ENCODE measurements around the gene CYP8B1.
"Not testable (repeated sequence)": the region's sequence is repeated elsewhere in the genome, so short reads cannot be mapped to it uniquely, and the experiment has no call there.

The CYP8B1 gene

DNA sequence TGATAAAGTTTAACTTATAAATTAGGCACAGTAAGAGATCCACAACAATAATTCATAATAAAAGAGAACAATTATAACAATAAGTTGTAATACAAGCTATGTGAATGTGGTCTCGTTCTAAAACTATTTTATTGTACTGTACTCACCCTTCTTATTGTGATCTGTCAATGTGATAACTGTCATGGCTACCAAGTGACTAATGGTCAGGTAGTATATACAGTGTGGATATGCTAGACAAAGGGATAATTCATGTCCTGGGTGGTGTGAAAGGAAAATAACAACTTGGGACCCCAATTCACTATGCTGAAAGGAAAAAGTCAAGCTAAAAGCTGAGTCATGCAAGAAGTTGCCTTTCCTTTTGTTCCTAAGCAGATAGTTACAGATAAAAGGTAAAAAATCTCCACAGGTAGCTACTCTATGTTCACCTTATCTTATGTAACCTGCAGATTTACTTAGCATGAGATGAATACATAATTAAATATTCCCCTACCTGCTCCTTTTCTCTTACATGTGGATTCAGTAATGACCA lies 10.7 kb upstream of the CYP8B1 start:
- DNase-seq = no peak

- DNase-seq = no peak
These were observed 8.6 kb upstream of the CYP8B1 start for GRCh38 chr3:42884324-42884723.

DNA sequence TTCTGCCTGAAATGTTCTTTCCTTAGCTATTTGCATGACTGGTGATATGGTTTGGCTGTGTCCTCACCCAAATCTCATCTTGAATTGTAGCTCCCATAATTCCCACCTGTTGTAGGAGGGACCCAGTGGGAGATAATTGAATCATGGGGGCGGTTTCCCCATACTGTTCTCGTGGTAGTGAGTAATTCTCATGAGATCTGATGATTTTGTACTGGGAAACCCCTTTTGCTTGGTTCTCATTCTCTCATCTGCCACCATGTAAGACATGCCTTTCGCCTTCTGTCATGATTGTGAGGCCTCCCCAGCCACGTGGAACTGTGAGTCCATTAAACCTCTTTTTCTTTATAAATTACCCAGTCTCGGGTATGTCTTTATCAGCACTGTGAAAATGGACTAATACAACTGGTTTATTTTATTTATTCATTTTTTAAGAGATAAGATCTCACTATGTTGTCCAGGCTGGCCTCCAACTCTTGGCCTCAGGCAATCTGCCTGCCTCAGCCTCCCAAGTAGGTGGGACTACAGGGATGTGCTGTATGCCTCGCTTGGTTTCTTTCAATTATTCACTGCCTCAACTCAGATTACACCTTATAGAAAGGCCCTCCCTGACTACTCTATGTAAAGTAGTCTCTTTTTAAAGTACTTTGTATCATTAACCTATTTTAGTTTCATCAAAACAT lies 7.7 kb upstream of the CYP8B1 start:
- DNase-seq = not testable (repeated sequence)

- DNase-seq = peak in 56 of 58 donors; percentile 4 to 85 (median 70)
These were observed 5.1 kb upstream of the CYP8B1 start for GRCh38 chr3:42880601-42881451.

GRCh38 chr3:42880183-42880582 lies 4.5 kb upstream of the CYP8B1 start:
- DNase-seq = no peak

DNA sequence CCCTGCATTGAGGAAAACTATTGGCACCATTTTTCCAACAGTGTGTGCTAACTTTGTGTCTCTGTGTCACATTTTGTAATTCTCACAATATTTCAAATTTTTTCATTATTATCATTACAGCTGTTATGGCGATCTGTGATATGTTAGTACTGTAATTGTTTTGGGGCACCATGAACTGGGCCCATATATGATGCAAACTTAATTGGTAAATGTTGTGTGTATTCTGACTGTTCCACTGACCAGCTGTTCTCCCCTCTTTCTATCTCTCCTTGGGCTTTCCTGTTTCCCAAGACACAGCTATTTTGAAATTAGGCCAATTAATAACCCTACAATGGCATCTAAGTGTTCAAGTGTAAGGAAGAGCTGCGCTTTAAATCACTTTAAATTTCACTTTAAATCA lies 2.2 kb upstream of the CYP8B1 start:
- no peak for DNase-seq

DNA sequence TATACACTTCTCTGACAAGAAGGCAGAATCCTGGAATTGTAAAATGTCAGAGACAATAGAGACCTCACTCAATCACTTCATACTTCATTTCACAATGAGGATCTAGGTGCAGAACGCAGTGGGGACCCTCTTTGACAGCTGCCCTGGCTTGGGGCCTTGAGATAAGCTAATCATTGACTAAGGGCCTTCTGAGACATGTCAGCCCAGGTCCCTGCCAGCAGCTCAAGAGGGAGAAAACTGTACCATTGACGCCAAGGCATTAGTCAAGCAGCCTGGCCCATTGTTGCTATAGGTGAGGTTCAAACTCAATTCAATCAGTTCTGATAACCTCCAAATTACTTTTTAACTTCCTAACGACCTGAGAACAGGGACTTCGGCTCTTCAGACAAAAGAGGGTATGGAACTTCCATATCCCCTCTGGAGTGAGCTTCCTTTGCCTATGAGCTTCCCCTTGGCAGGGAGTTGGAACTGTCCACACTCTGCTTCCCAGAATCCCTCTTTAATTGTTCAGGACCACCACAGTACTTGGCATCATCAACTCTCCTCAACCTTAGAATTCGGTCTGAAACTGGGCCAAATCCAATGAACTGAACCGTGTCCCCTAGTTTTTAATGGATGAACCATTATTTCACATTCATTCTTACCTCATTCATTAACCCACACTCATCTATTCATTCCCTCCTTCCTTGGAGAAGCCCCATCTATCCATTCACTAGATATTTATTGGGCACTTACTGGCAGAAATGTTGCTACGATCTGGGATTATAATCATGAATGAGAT lies 1.5 kb upstream of the CYP8B1 start:
- no peak for DNase-seq

DNA sequence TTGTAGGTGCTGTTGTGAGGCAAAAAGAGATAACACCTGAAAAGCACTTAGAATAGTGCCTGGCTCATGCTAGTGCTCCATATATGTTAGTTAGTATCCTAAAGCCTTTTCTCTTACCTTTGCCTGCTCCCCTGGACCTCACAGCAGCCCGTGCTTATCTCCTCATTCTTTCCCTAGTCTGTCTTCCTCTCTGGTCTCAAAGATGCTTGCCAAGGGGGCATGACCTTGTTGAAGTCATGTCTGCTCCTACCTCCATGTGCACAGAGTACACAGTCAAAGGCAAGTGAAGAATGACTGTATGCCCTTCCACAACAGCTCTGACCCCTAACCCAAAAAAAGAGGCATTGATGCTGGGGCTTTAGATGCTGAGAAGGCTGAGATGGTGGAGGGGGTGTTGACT lies 722 bp upstream of the CYP8B1 start:
- no peak for DNase-seq

- no peak for DNase-seq
These were observed 930 bp downstream of the CYP8B1 start for GRCh38 chr3:42874749-42875148.

GRCh38 chr3:42873221-42873982 lies 2.3 kb downstream of the CYP8B1 start:
- DNase-seq = no peak

GRCh38 chr3:42872718-42873117 lies 3.0 kb downstream of the CYP8B1 start:
- DNase-seq = no peak

DNA sequence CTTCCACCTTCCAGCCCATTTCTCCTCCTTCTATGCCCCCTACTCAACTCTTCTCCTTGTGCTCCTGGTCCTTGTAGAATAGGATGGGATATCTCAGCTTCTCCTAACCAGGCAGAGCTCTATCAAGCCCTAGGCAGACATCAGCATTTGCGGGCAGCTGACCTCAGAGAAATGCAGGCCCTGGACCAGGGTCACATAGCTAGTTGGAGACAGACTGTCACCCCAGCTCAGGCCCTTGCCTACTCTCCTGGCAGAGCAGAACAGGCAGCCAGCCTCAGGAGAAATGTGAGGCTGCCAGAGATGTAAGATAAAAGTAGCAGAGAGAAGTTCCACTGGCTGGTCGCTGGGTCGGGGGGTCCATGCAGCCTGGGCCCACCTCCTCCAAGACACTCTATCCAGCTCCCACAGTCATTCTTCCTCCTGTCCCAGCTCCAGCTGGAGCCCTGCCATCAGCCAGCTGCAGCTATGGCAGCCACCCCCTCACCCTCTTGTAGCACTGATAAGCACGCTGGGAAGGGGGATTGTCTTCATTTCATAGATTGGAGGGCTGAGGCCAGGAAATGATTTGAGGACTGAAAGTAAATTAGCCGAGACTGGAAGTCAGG lies 4.0 kb downstream of the CYP8B1 start:
- DNase-seq = peak in 19 of 58 donors; percentile 1 to 38 (median 5)

- DNase-seq = peak in 1 of 58 donors; percentile 3
These were observed 6.8 kb downstream of the CYP8B1 start for GRCh38 chr3:42868841-42869240.

GRCh38 chr3:42867138-42867537 lies 8.5 kb downstream of the CYP8B1 start:
- no peak for DNase-seq

DNA sequence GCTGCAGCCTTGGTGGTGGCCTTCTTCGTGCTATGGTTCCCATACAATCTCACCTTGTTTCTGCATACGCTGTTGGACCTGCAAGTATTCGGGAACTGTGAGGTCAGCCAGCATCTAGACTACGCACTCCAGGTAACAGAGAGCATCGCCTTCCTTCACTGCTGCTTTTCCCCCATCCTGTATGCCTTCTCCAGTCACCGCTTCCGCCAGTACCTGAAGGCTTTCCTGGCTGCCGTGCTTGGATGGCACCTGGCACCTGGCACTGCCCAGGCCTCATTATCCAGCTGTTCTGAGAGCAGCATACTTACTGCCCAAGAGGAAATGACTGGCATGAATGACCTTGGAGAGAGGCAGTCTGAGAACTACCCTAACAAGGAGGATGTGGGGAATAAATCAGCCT lies 10.4 kb downstream of the CYP8B1 start:
- no peak for DNase-seq

DNA sequence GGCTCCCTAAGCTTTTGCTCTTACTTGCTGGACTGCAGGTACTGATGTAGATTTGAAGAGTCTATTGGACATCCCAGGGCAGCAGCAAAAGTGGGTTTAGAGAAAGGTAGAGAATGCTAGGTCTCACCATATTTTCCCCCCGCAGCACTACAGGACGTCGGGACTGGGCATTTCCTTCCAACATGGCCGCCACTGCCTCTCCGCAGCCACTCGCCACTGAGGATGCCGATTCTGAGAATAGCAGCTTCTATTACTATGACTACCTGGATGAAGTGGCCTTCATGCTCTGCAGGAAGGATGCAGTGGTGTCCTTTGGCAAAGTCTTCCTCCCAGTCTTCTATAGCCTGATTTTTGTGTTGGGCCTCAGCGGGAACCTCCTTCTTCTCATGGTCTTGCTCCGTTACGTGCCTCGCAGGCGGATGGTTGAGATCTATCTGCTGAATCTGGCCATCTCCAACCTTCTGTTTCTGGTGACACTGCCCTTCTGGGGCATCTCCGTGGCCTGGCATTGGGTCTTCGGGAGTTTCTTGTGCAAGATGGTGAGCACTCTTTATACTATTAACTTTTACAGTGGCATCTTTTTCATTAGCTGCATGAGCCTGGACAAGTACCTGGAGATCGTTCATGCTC lies 11.2 kb downstream of the CYP8B1 start:
- no peak for DNase-seq

DNA sequence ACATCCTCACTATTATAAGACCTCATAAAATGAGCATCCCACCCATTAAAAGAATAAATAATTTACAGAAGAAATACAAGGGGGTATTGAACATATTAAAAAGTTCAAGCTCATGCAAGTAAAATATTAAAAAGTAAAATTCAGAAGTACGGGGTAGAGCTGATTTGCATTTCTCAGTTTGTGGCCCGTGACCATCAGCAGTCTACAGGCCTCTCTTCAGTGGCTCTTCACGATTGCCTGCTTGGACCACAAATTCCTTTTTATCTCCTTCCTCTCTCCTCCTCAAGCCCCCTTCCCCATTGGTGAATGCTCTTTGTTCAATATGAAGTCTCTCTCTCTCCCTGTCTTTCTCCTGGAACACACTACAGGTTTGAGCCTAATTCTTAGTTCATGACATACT lies 19.1 kb downstream of the CYP8B1 start:
- DNase-seq = no peak

DNA sequence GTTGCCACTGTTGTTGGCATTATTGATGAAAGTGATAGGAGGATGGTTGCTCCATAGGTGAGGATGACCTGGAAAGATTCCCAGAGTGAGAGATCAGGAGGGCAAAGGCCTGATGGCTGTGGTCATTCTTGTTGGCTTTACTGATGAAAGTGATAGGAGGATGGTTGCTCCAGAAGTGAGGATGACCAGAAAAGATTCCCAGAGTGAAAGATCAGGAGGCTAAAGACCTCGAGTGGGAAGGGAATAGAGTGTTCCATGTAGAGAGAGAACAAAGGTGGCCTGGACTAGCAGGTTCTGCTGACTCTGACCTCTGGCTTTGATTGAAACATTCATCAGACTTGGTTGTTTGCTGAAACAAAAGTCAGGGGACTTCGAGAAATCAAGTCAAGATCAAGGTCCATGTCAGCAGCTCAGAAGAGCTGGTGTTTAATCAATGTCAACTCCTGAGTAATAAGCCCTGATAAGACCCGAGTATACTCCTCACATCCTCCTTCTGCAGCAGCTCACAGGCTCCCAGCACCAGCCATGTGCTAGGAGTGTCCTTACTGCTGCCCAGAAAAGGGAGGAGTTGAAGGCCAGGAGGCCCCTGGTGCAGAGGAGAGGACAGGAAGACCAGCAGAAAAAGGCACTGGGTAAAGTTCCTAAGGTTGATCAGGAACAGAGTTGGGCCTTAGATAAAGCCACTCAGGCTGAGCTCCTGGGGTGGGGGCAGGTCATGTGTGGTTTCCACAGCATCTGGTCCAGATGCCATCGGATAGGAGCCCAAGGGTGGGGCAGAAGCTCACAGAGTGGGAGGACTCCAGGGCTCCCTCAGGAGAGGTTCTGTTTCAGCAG lies 19.9 kb downstream of the CYP8B1 start:
- no peak for DNase-seq

DNA sequence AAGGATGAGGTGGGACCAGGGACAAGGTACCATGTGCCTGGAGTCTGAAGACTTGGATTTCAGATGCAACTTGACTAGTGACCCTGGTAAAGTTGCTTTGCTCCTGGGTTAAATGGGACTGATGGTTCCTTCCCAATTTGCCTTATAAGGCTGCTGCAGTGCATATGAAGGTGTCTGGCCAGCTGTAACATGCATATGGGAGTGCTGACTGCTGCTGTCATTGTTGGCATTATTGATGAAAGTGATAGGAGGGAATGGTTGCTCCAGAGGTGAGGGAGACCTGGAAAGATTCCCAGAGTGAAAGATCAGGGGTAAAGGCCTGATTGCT lies 20.5 kb downstream of the CYP8B1 start:
- DNase-seq = no peak

Data from anterior cingulate cortex (tissue), 58 donors.